Measurements from ENCODE around the gene PSMA5. TPM values are rescaled to one million over a fixed set of nuclear protein-coding genes. Genes with fewer than 3 reads are reported as not detected.

Gene PSMA5
- total and polyA plus RNA-seq, 10 of the 15 experiments (the other 5 are each of a cell fraction or from before 2014, with no cell fraction given): 58.7 to 271 (median 187) TPM

- TF ChIP-seq CUX1 (IDR thresholded peaks at IDR 0.05; ENCODE audit: insufficient replicate concordance, low read depth, low read length): no peak
- no peak for TF ChIP-seq ETV6 (conservative IDR thresholded peaks at IDR 0.05 in 1 of 2, IDR thresholded peaks at IDR 0.05 in 1 of 2; ENCODE audit: borderline replicate concordance in 1 of 2, low read depth in 1 of 2)
- TF ChIP-seq TBL1XR1 (IDR thresholded peaks at IDR 0.05; ENCODE audit: low read depth, low read length): no peak
- no peak for TF ChIP-seq RBBP5 (conservative IDR thresholded peaks at IDR 0.05)
- peak; percentile 29 for TF ChIP-seq USF1 (IDR thresholded peaks at IDR 0.05; ENCODE audit: borderline replicate concordance, extremely low read length, insufficient read depth, low read depth, low read length)
- TF ChIP-seq BACH1 (IDR thresholded peaks at IDR 0.05; ENCODE audit: borderline replicate concordance): 0 out of 2 replicates have a peak, but pooled peaks have one; percentile 69
- TF ChIP-seq RELB (IDR thresholded peaks at IDR 0.05; ENCODE audit: low read depth): no peak; the same call in 1 of the 2 replicates
- peak; percentile 57; the same call in 1 of the 2 replicates for TF ChIP-seq NBN (IDR thresholded peaks at IDR 0.05)
- no peak for TF ChIP-seq CHD1 (IDR thresholded peaks at IDR 0.05; ENCODE audit: low read depth, low read length)
- no peak for TF ChIP-seq NR2C2 (IDR thresholded peaks at IDR 0.05; ENCODE audit: borderline replicate concordance, control insufficient read depth, insufficient read length, low read depth)
- TF ChIP-seq BCL3 (IDR thresholded peaks at IDR 0.05; ENCODE audit: borderline replicate concordance, insufficient read depth, low read depth, low read length, poor library complexity, severe bottlenecking): no peak
- TF ChIP-seq MXI1 (IDR thresholded peaks at IDR 0.05; ENCODE audit: low read depth, low read length): peak; percentile 96
- TF ChIP-seq CBX3 (IDR thresholded peaks at IDR 0.05; ENCODE audit: borderline replicate concordance, low read depth): no peak
- 0 out of 2 replicates have a peak, but pooled peaks have one; percentile 21 for TF ChIP-seq PKNOX1 (IDR thresholded peaks at IDR 0.05)
Observed at GRCh38 chr1:109426281-109427170, at the start of gene PSMA5 (continued).
